Endothelial cell of umbilical vein (primary cell): ENCODE measurements around the gene ALK. TPM values are rescaled to one million over a fixed set of nuclear protein-coding genes. Genes with fewer than 3 reads are reported as not detected.

Source experiments
- BruUV-seq: library from RNA; stranded (reverse); fragments of 400-500 nt; replicated peaks from 2 replicates; lab custom pipeline; 2021; lab: Mats Ljungman, UMichigan
- CTCF ChIA-PET: fragments of 300-600, 350-600 bp; sonication (Branson Sonifier 250); formaldehyde crosslinking; loops from one replicate; lab custom pipeline; 2021; ENCODE audit warnings: antibody characterized with exemption, inconsistent platforms; lab: Charles Lee
- POLR2A ChIA-PET: fragments of 300-600, 350-600 bp; sonication (Branson Sonifier 250); formaldehyde crosslinking; loops from one replicate; lab custom pipeline; 2021; ENCODE audit warnings: antibody characterized with exemption, inconsistent platforms; lab: Charles Lee
- DNase-seq: peaks from one replicate; pipeline ENCODE4 v3.0.0-alpha.2; 2011; ENCODE audit warnings: low read depth, low spot score
- FAIRE-seq: peaks from 2 replicates; lab custom pipeline; 2011; peaks lifted over from hg19 to GRCh38; lab: Jason Lieb, UNC
- H2AFZ ChIP-seq: 2 replicates; pipeline ENCODE4 v1.6.0; 2012; ENCODE audit warnings: low read depth, low read length, control low read depth, inconsistent platforms
- H3K27ac ChIP-seq: 2 replicates; pipeline ENCODE4 v1.5.1; 2011; ENCODE audit warnings: low read depth, mild to moderate bottlenecking, control low read depth, low read length, moderate library complexity; ENCODE audit not compliant: insufficient read depth
- H3K27me3 ChIP-seq, 2 experiments: 2 replicates each; pipeline versions ENCODE4 v1.6.0 to v1.6.1; 2011; ENCODE audit warnings: low read length in 2 of 2, mixed read lengths in 1 of 2; ENCODE audit not compliant: control insufficient read depth in 2 of 2, insufficient read depth in 2 of 2
- H3K36me3 ChIP-seq, 2 experiments: 2 replicates in 1 of 2; 3 replicates in 1 of 2; pipeline ENCODE4 v1.5.1; 2011; ENCODE audit warnings: low read length in 2 of 2, mild to moderate bottlenecking in 1 of 2, moderate library complexity in 1 of 2; ENCODE audit not compliant: control insufficient read depth in 2 of 2, insufficient read depth in 2 of 2; ENCODE audit errors: extremely low read depth in 1 of 2
- H3K4me1 ChIP-seq: 3 replicates; pipeline ENCODE4 v1.5.1; 2011; ENCODE audit warnings: mild to moderate bottlenecking, low read length; ENCODE audit not compliant: control insufficient read depth, insufficient read depth; ENCODE audit errors: extremely low read depth
- H3K4me2 ChIP-seq: 2 replicates; pipeline ENCODE4 v1.6.1; 2011; ENCODE audit warnings: low read length, control low read depth, mixed read lengths; ENCODE audit not compliant: insufficient read depth
- H3K4me3 ChIP-seq, 3 experiments: fragments of 200-600 bp in 1 of 3; sonication (generic), shearing (Covaris generic) in 1 of 3; replicated peaks in 1 of 3; 2 replicates each; pipeline ENCODE4 v1.5.1; 2011 to 2016; ENCODE audit warnings: control low read depth in 3 of 3, low read length in 3 of 3, mild to moderate bottlenecking in 2 of 3, inconsistent platforms in 1 of 3, low read depth in 1 of 3, moderate library complexity in 1 of 3; ENCODE audit not compliant: insufficient read depth in 1 of 3
- H3K79me2 ChIP-seq: 2 replicates; pipeline ENCODE4 v1.6.0; 2012; ENCODE audit warnings: low read length, inconsistent platforms; ENCODE audit not compliant: control insufficient read depth, insufficient read depth
- H3K9ac ChIP-seq: replicated peaks from 2 replicates; pipeline ENCODE3; 2011; ENCODE audit warnings: low read length, control low read depth; ENCODE audit not compliant: insufficient read depth; ENCODE audit errors: extremely low read depth
- H3K9me1 ChIP-seq: replicated peaks from 3 replicates; pipeline ENCODE4 v1.6.0; 2011; ENCODE audit warnings: mild to moderate bottlenecking, low read length; ENCODE audit not compliant: control insufficient read depth, insufficient read depth; ENCODE audit errors: extremely low read depth
- H3K9me3 ChIP-seq: replicated peaks from 2 replicates; pipeline ENCODE4 v1.5.1; 2012; ENCODE audit warnings: low read length, inconsistent platforms; ENCODE audit not compliant: control insufficient read depth, insufficient read depth
- H4K20me1 ChIP-seq: replicated peaks from 2 replicates; pipeline ENCODE3; 2011; ENCODE audit warnings: mild to moderate bottlenecking, low read length; ENCODE audit not compliant: control insufficient read depth, insufficient read depth; ENCODE audit errors: extremely low read depth
- CTCF ChIP-seq, 2 donors: IDR thresholded peaks; 1 replicate in 1 of 2; 2 replicates in 1 of 2; pipeline ENCODE4 v1.5.1; 2011; ENCODE audit warnings: low read length in 2 of 2, mild to moderate bottlenecking in 2 of 2, moderate library complexity in 2 of 2, control low read depth in 1 of 2, inconsistent platforms in 1 of 2, low read depth in 1 of 2; ENCODE audit not compliant: insufficient read depth in 1 of 2; ENCODE audit errors: extremely low read depth in 1 of 2
- FOS ChIP-seq: IDR thresholded peaks from 2 replicates; pipeline ENCODE4 v1.6.1; 2011; ENCODE audit warnings: mild to moderate bottlenecking, low read length, moderate library complexity, borderline replicate concordance; ENCODE audit not compliant: insufficient read depth
- GATA2 ChIP-seq: IDR thresholded peaks from 2 replicates; pipeline ENCODE4 v1.7.0; 2011; ENCODE audit warnings: low read depth, mild to moderate bottlenecking, moderate library complexity, mixed read lengths, low read length; ENCODE audit not compliant: insufficient read length, insufficient read depth
- JUN ChIP-seq: IDR thresholded peaks from 2 replicates; pipeline ENCODE4 v1.6.1; 2011; ENCODE audit warnings: borderline replicate concordance, low read depth; ENCODE audit not compliant: insufficient read length, insufficient read depth
- MYC ChIP-seq: IDR thresholded peaks from one replicate; pipeline ENCODE4 v1.6.1; 2011; ENCODE audit warnings: mild to moderate bottlenecking, low read depth, low read length
- POLR2A ChIP-seq: IDR thresholded peaks from 2 replicates; pipeline ENCODE4 v1.6.1; 2012; ENCODE audit warnings: low read depth, mild to moderate bottlenecking, control low read depth, low read length
- POLR2AphosphoS5 ChIP-seq: IDR thresholded peaks from 2 replicates; pipeline ENCODE4 v1.6.1; 2012; ENCODE audit warnings: low read depth, mild to moderate bottlenecking, control low read depth, low read length, moderate library complexity; ENCODE audit not compliant: insufficient read depth
- dilution Hi-C: fragments of 300-500 bp; cut with MboI; formaldehyde crosslinking; loops from one replicate; pipeline ENCODE4 v1.15.0; 2019; ENCODE audit warnings: low sequenced_read_pairs; ENCODE audit not compliant: extremely low pct_ligation_motif_present
- intact Hi-C: fragments of 100-400 bp; cut with micrococcal nuclease; formaldehyde crosslinking; loops from one replicate; pipeline ENCODE4 v1.10.0; 2022
- polyA plus RNA-seq, 4 experiments: library from polyadenylated mRNA; depleted of rRNA in 3 of 4; stranded (reverse) in 3 of 4; unstranded in 1 of 4; fragments of >200 nt; gene quantifications; 2 replicates each; pipeline versions ENCODE4 v1.2.1 to v1.2.3, GENCODE V29; 2011 to 2012; ENCODE audit warnings: missing spikeins in 1 of 4
- total RNA-seq: library from RNA; stranded (reverse); gene quantifications from 2 replicates; pipeline ENCODE4 v1.2.3, GENCODE V29; 2021
- TF ChIP-seq, protein P1 (sequence below): IDR thresholded peaks from 2 replicates; pipeline ENCODE4 v1.6.1; 2011; ENCODE audit not compliant: insufficient read depth, insufficient read length

The ALK gene
- total and polyA plus RNA-seq, 2 donors (not counting 3 experiments of a cell fraction or from before 2014, with no cell fraction given), result not detected

DNA sequence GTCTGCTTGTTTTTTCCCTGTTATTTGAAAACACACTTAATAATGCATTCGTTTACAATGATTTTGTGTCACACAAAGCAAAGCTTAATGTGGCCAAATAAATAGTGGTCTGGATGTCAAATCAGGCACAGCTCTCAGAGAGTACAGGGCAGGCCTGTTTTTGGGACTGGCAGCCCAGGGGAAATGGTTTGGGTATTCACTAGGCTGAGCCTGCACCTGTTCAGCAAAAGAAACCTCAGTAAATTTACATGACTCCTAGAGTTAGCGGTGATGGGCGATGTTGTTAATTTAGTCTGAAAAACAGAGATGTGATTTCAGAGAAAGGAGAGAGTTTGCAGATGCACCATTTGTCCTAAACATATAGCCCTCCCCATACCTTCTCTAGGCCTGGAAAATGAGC lies 197.1 kb downstream of the ALK start:
- no peaks in the 10 kb centered on the region for H4K20me1 ChIP-seq
- no peaks in the 10 kb centered on the region for H3K4me1 ChIP-seq
- ChIA-PET POLR2A (no interaction called here), CTCF (no interaction called here)
- no peaks in the 10 kb centered on the region for H3K9me3 ChIP-seq
- no peaks in the 10 kb centered on the region for H3K79me2 ChIP-seq
- no peak overlapping the region for H3K27ac ChIP-seq
- H3K27me3 ChIP-seq, result no peaks in the 10 kb centered on the region
- no peak overlapping the region for H2AFZ ChIP-seq
- no peaks in the 10 kb centered on the region for H3K9me1 ChIP-seq
- dilution Hi-C loops, result no loop called here
- H3K36me3 ChIP-seq, result no peaks in the 10 kb centered on the region
- TF ChIP-seq GATA2 (no peak), FOS (no peak)
- H3K9ac ChIP-seq, result no peak overlapping the region
- no peak overlapping the region for H3K4me3 ChIP-seq
- BruUV-seq, result no TSS peak
- DNase-seq (no peak), FAIRE-seq (no peak)
- intact Hi-C loops, result no loop called here
- H3K4me2 ChIP-seq, result no peak overlapping the region

DNA sequence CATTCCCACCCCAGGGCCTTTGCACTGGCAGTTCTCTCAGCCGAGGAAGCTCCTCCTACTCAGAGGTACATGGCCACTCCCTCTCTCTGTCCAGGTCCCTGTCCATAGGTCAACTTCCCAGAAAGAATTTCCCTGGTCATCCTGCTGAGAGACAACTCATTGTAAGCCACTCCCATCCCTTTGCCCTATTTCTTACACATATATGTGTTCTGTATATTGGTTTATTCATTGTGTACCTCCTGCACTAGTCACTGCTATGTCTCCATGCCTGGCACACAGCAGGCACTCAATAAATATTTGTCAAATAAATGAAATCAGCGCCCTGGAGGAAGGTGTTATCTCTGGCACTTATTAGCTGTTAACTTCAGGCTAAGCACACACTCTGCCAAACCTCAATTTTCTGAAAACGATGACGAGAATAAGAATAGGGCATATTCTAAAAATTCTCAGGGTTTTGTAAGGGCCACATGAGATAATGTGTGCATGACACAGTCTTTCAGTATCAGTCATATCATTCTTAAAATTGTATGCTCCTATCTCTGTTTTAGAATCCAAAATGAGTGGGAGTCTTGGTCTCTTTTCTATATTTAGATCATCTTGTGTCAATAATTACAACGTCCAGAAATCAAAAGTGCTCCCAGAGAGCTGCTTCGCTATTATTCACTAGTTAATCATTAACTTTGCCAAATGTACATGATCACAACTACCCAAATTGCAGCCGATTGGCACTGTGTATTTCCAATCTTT lies 198.0 kb downstream of the ALK start:
- no peak for DNase-seq
- Histone ChIP-seq H3K4me2 (no peak overlapping the region), H3K27ac (no peak overlapping the region), H3K36me3 (no peaks in the 10 kb centered on the region), H3K27me3 (no peaks in the 10 kb centered on the region), H3K9ac (no peak overlapping the region), H3K9me3 (peaks cover 2% of the 10 kb centered on the region), H3K79me2 (no peaks in the 10 kb centered on the region), H4K20me1 (no peaks in the 10 kb centered on the region), H2AFZ (no peak overlapping the region), H3K9me1 (no peaks in the 10 kb centered on the region), H3K4me3 (no peak overlapping the region), H3K4me1 (no peaks in the 10 kb centered on the region)
- intact Hi-C loops (no loop called here), dilution Hi-C loops (no loop called here)
- ChIA-PET POLR2A (no interaction called here), CTCF (no interaction called here)
- no peak for FAIRE-seq
- BruUV-seq, result no TSS peak
- TF ChIP-seq GATA2, result no peak
- TF ChIP-seq, protein P1, sequence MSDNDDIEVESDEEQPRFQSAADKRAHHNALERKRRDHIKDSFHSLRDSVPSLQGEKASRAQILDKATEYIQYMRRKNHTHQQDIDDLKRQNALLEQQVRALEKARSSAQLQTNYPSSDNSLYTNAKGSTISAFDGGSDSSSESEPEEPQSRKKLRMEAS, result no peak
- TF ChIP-seq JUN, result no peak
- TF ChIP-seq FOS, result no peak
- no peak for TF ChIP-seq POLR2AphosphoS5
- TF ChIP-seq POLR2A, result no peak
- TF ChIP-seq MYC, result no peak
- TF ChIP-seq CTCF (IDR thresholded peaks at IDR 0.05; ENCODE audit: extremely low read depth in 1 of 2, insufficient read depth in 1 of 2, low read depth in 1 of 2, low read length in 2 of 2), result no peak
